KMS-11 (cell line): Measurements from ENCODE around the gene TRAK1.

Source experiments
- H2AFZ ChIP-seq: fragments of 200-600 bp; sonication (generic); 2 replicates; pipeline ENCODE4 v1.6.1; 2016; ENCODE audit warnings: antibody characterized with exemption, mixed run types, low read depth
- H3K27ac ChIP-seq: fragments of 200-600 bp; sonication (generic); 2 replicates; pipeline ENCODE4 v1.6.1; 2016; ENCODE audit warnings: mild to moderate bottlenecking, mixed run types
- H3K27me3 ChIP-seq: fragments of 200-600 bp; sonication (generic); 2 replicates; pipeline ENCODE4 v1.6.1; 2017; ENCODE audit warnings: mild to moderate bottlenecking, low read depth, mixed run types, moderate library complexity; ENCODE audit not compliant: insufficient read depth
- H3K36me3 ChIP-seq: fragments of 200-600 bp; sonication (generic); 2 replicates; pipeline ENCODE4 v1.6.1; 2017; ENCODE audit warnings: mild to moderate bottlenecking, mixed run types; ENCODE audit not compliant: insufficient read depth
- H3K4me1 ChIP-seq: fragments of 200-600 bp; sonication (generic); 2 replicates; pipeline ENCODE4 v1.6.1; 2016; ENCODE audit warnings: mild to moderate bottlenecking, low read depth, mixed run types; ENCODE audit not compliant: poor library complexity, severe bottlenecking
- H3K4me2 ChIP-seq: fragments of 200-600 bp; sonication (generic); 2 replicates; pipeline ENCODE4 v1.7.0; 2016; ENCODE audit warnings: mild to moderate bottlenecking, mixed run types
- H3K4me3 ChIP-seq: fragments of 200-600 bp; sonication (generic); IDR thresholded peaks from 2 replicates; pipeline ENCODE4 v1.6.1; 2017; ENCODE audit warnings: low read depth, low read length, mixed read lengths; ENCODE audit not compliant: insufficient read depth
- H3K79me2 ChIP-seq: fragments of 200-600 bp; sonication (generic); 2 replicates; pipeline ENCODE4 v1.6.1; 2016; ENCODE audit warnings: low read depth, mixed run types; ENCODE audit not compliant: insufficient read depth
- H3K9ac ChIP-seq: fragments of 200-600 bp; sonication (generic); 2 replicates; pipeline ENCODE4 v1.6.1; 2016; ENCODE audit warnings: mild to moderate bottlenecking, mixed run types
- H4K20me1 ChIP-seq: fragments of 200-600 bp; sonication (generic); 2 replicates; pipeline ENCODE4 v1.6.1; 2016; ENCODE audit warnings: mild to moderate bottlenecking, mixed run types; ENCODE audit not compliant: insufficient read depth
- CTCF ChIP-seq: fragments of 200-600 bp; sonication (generic); conservative IDR thresholded peaks from 2 replicates; pipeline ENCODE4 v1.6.1; 2017; ENCODE audit warnings: low read depth, mild to moderate bottlenecking, antibody characterized with exemption, low read length, moderate library complexity, mixed read lengths

TRAK1 gene

GRCh38 chr3:42097566-42097946, 6.4 kb downstream of the TRAK1 start:
- Histone ChIP-seq H3K27ac (no peak overlapping the region), H3K27me3 (no peaks in the 10 kb centered on the region), H3K79me2 (no peaks in the 10 kb centered on the region), H3K4me1 (peaks cover 24% of the 10 kb centered on the region), H2AFZ (no peak overlapping the region), H4K20me1 (no peaks in the 10 kb centered on the region), H3K36me3 (no peaks in the 10 kb centered on the region), H3K4me3 (no peak overlapping the region), H3K9ac (no peak overlapping the region), H3K4me2 (no peak overlapping the region)
- no peak for TF ChIP-seq CTCF

- no peaks in the 10 kb centered on the region for H3K79me2 ChIP-seq
- no peaks in the 10 kb centered on the region for H3K36me3 ChIP-seq
- H3K9ac ChIP-seq = no peak overlapping the region
These were observed 7.0 kb downstream of the TRAK1 start for GRCh38 chr3:42098171-42098570.

GRCh38 chr3:42099020-42099765, 8.0 kb downstream of the TRAK1 start:
- TF ChIP-seq CTCF = no peak
- no peaks in the 10 kb centered on the region for H3K27me3 ChIP-seq
- no peak overlapping the region for H3K27ac ChIP-seq
- H3K4me3 ChIP-seq = no peak overlapping the region
- H3K4me2 ChIP-seq = no peak overlapping the region
- no peaks in the 10 kb centered on the region for H3K79me2 ChIP-seq
- no peak overlapping the region for H2AFZ ChIP-seq
- no peaks in the 10 kb centered on the region for H3K36me3 ChIP-seq
- no peak overlapping the region for H3K9ac ChIP-seq
- peaks cover 11% of the 10 kb centered on the region for H3K4me1 ChIP-seq
- H4K20me1 ChIP-seq = no peaks in the 10 kb centered on the region

More at GRCh38 chr3:42098171-42098570, 7.0 kb downstream of the TRAK1 start:
- Histone ChIP-seq H2AFZ (no peak overlapping the region), H3K4me2 (no peak overlapping the region), H4K20me1 (no peaks in the 10 kb centered on the region), H3K27ac (no peak overlapping the region), H3K27me3 (no peaks in the 10 kb centered on the region), H3K4me1 (peaks cover 18% of the 10 kb centered on the region), H3K4me3 (no peak overlapping the region)
- no peak for TF ChIP-seq CTCF

- Histone ChIP-seq H2AFZ (no peak overlapping the region), H4K20me1 (no peaks in the 10 kb centered on the region), H3K9ac (no peak overlapping the region), H3K27me3 (no peaks in the 10 kb centered on the region), H3K36me3 (no peaks in the 10 kb centered on the region), H3K4me1 (no peaks in the 10 kb centered on the region), H3K4me3 (no peak overlapping the region), H3K4me2 (no peak overlapping the region), H3K79me2 (no peaks in the 10 kb centered on the region), H3K27ac (no peak overlapping the region)
- TF ChIP-seq CTCF = no peak
These were observed 9.9 kb downstream of the TRAK1 start for GRCh38 chr3:42101048-42101447.
